Upper lobe of left lung (tissue), 4 donors: ENCODE measurements around the gene HSD17B4.
A peak's percentile ranks its signal among the peaks of the same experiment; 100 is the strongest.

Experiments used
- CTCF ChIP-seq, 6 experiments: fragments of 450-650 bp in 4 of 6; fragments of 200-600 bp in 2 of 6; sonication (generic) in 2 of 6; IDR thresholded peaks; one replicate each; pipeline ENCODE4 v1.5.1; 2016 to 2019; ENCODE audit warnings: antibody characterized with exemption in 6 of 6
- EP300 ChIP-seq, 4 donors: sonication (generic); formaldehyde crosslinking; IDR thresholded peaks; one replicate each; pipeline ENCODE4 v1.5.1; 2017; ENCODE audit warnings: antibody characterized with exemption in 4 of 4, control low read depth in 2 of 4
- POLR2A ChIP-seq, 4 donors: fragments of 450-650 bp; IDR thresholded peaks; one replicate each; pipeline ENCODE4 v1.5.1; 2016 to 2017; ENCODE audit warnings: antibody characterized with exemption in 4 of 4, mild to moderate bottlenecking in 2 of 4

- no peak for TF ChIP-seq EP300 (IDR thresholded peaks at IDR 0.05)
- TF ChIP-seq CTCF (IDR thresholded peaks at IDR 0.05): peak in 5 of 6 experiments; percentile 32 to 51 (median 47)
- no peak for TF ChIP-seq POLR2A (IDR thresholded peaks at IDR 0.05)
Measured at GRCh38 chr5:119470851-119471451, 18.7 kb downstream of the HSD17B4 start.
